Measurements from ENCODE around the gene FAM184A.

Gene FAM184A

DNA sequence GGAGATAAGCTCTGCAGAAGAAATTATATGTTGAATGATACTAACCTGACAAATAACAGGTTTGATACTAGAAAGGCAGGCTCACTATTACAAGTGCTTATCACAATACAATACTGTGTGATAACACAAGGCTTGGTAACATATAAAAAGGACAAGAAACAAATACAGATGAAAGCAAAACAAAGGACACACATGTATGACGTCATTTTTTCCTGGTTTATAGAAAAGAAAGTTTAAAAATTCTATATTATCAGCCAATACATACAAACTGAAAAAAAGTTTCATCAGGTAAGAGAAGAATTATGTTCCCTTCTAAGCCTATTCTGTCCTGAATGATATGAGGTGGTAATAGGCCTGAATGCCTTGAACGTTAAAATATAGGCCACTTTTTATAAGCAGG is 111.2 kb downstream of the FAM184A start:
- no peak overlapping the region for H3K4me3 ChIP-seq (ENCODE audit: low read depth, low read length)
- TF ChIP-seq, protein P1, sequence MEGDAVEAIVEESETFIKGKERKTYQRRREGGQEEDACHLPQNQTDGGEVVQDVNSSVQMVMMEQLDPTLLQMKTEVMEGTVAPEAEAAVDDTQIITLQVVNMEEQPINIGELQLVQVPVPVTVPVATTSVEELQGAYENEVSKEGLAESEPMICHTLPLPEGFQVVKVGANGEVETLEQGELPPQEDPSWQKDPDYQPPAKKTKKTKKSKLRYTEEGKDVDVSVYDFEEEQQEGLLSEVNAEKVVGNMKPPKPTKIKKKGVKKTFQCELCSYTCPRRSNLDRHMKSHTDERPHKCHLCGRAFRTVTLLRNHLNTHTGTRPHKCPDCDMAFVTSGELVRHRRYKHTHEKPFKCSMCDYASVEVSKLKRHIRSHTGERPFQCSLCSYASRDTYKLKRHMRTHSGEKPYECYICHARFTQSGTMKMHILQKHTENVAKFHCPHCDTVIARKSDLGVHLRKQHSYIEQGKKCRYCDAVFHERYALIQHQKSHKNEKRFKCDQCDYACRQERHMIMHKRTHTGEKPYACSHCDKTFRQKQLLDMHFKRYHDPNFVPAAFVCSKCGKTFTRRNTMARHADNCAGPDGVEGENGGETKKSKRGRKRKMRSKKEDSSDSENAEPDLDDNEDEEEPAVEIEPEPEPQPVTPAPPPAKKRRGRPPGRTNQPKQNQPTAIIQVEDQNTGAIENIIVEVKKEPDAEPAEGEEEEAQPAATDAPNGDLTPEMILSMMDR (IDR thresholded peaks at IDR 0.05; ENCODE audit: borderline replicate concordance, insufficient read depth, low read depth, low read length): no peak

DNA sequence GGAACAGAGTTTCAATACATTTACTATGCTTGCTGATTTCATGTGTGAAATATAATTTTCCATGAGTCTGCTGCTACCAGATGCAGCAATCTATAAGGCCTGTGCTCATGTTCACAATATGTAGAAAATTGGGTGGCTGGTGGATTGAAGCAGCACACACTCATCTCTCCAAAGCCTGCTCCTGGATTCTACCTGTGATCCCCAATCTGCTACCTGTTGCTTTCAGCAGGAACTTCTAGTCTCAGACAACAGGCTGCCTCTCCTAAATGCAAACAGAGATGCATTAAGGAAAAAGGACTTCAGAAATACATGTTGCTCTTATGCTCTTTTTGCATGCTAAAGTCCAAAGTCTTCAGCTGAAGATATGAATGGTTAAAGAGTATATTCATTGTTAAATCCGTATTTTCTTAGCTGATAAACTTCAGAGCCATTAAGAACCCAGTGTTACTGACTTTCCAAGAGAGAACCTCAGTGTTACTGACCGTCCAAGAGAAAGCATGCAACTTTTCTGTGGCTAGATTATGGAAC is 112.6 kb downstream of the FAM184A start:
- no peak overlapping the region for H3K4me3 ChIP-seq (ENCODE audit: low read depth, low read length)
- TF ChIP-seq, protein P1 (IDR thresholded peaks at IDR 0.05; ENCODE audit: borderline replicate concordance, insufficient read depth, low read depth, low read length): no peak

DNA sequence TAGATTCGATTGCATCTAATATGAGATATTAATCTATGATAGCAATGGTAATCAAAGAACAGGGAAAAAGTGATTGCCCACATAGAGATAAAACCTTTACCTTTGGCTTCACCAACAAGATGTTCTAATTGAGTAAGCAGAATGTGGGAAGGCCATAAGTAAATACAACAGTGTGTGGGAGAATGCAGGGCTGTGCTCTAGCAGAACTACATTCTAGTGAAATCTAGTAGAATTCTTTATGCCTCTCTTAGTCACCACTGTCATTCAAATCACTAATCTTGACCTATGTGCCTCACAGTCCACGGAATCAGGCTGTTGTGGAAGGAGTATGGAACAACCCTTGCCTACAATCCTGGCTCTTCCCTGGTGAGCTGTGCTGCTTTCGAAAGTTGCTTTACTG is 113.1 kb downstream of the FAM184A start:
- TF ChIP-seq, protein P1 (IDR thresholded peaks at IDR 0.05; ENCODE audit: borderline replicate concordance, insufficient read depth, low read depth, low read length): no peak
- no peak overlapping the region for H3K4me3 ChIP-seq (ENCODE audit: low read depth, low read length)

DNA sequence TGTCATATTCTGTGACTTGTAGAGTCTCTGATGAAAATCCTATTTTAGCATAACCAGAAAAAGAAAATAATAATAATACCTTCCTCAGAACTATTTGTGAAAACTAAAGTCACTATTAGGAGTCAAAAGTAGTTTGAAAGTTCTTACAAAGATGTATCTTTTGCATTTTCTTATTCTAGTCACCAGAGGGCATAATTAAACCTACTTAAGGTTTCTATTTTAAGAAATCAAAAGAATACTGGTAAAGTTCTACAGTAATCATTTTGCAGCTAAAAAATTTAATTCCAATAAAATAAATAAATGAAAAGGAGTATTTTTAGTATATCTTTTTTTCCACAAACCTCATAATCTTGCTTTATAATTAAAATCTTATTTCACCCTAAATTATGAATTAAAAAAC is 115.5 kb downstream of the FAM184A start:
- H3K4me3 ChIP-seq (ENCODE audit: low read depth, low read length): no peak overlapping the region
- TF ChIP-seq, protein P1 (IDR thresholded peaks at IDR 0.05; ENCODE audit: borderline replicate concordance, insufficient read depth, low read depth, low read length): no peak

DNA sequence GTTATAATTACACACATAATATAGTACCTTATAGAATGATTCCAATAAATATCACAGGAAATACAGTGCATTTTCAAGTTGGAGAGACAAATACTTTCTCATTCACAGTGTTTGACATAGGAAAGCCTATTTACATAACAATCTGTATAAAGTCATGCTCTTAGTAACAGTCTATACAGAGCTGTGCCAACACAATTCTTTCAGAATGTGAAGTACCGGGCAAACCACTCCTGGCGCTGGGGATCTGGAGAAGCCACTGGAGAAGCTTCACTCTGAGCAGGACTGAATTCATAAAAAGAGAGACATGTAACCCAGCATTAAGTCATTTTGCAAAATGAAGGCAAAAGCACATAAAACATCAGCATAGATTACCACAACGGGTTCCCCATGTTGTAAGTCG is 118.6 kb downstream of the FAM184A start:
- TF ChIP-seq, protein P1 (IDR thresholded peaks at IDR 0.05; ENCODE audit: borderline replicate concordance, insufficient read depth, low read depth, low read length): no peak
- H3K4me3 ChIP-seq (ENCODE audit: low read depth, low read length): no peak overlapping the region

DNA sequence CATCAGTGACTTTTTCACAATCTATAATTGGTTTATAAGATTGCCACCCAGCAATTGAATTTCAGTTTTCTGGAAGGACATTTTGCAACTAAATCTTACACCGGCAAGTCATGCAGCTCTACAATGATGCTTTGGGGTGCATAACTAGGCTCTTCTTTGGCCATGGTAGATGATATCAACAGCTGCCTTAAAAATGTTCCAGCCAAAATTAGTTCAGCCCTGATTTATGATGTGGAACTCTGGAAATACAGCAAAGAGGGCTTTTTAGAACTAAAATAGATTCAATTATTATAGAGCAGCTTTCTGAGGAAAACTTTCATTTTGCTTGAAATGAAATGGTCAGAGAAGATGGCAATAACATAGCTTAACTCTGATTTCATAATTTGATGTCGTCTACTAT is 125.1 kb downstream of the FAM184A start:
- no peak overlapping the region for H3K4me3 ChIP-seq (ENCODE audit: low read depth, low read length)
- TF ChIP-seq, protein P1 (IDR thresholded peaks at IDR 0.05; ENCODE audit: borderline replicate concordance, insufficient read depth, low read depth, low read length): no peak

DNA sequence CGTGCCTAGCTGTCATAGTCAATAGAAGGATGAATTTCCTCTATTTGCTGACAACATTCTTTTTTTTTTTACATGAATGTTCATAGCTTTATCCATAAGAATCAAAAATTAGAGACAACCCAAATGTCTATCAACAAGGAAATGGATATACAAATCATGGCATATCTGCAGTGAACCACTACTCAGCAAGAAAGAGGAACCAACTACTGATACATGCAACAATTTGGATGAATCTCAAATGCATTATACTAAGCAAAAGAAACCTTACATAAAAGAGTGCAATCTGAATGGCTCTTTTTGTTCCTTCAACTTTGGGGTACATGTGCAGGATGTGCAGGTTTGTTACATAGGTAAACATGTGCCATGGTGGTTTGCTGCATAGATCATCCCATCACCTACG is 125.8 kb downstream of the FAM184A start:
- no peak overlapping the region for H3K4me3 ChIP-seq (ENCODE audit: low read depth, low read length)
- TF ChIP-seq, protein P1 (IDR thresholded peaks at IDR 0.05; ENCODE audit: borderline replicate concordance, insufficient read depth, low read depth, low read length): no peak

All from GM12875 (cell line).